Fibroblast of lung (primary cell): ENCODE measurements around the gene SNX8.

Source experiments
- EZH2 ChIP-seq: IDR thresholded peaks from 2 replicates; pipeline ENCODE4 v1.5.1; 2012; ENCODE audit warnings: low read length, control low read depth, mild to moderate bottlenecking; ENCODE audit errors: missing control alignments
- TF ChIP-seq, protein P1 (sequence below), 2 donors: IDR thresholded peaks in 1 of 2; conservative IDR thresholded peaks in 1 of 2; 1 replicate in 1 of 2; 2 replicates in 1 of 2; pipeline ENCODE4 v1.5.1; 2011 to 2012; ENCODE audit warnings: low read length in 2 of 2, control low read depth in 1 of 2, inconsistent platforms in 1 of 2, low read depth in 1 of 2, mild to moderate bottlenecking in 1 of 2

DNA sequence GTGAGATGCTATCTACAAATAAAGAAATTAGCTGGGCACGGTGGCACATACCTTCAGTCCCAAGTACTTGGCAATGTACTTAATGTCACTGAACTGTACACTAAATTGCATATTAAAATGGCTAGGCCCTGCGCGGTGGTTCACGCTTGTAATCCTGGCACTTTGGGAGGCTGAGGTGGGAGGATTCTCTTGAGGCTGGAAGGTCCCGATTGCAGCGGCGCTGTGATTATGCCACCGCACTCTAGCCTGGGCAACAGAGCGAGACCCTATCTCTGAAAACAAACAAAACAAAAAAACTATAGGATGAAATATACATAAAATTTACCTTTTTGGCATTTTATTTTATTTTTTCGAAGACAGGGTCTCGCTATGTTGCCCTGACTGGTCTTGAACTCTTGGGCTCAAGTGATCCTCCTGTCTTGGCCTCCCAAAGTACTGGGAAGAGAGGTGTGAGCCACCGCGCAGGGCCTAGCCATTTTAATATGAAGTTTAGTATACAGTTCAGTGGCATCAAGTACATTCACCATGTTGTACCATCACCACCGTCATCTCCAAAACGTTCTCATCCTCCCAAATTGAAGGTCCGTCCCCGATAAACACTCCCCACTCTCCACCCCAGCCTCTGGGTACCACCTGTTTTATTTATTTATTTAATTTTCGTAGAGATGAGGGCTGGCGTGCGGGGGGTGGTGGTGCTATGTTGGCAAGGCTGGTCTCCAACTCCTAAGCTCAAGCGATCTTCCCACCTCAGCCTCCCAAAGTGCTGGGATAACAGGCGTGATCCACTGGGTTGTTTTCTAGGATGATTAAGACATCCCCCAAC is 39.1 kb upstream of the SNX8 start:
- TF ChIP-seq, protein P1, sequence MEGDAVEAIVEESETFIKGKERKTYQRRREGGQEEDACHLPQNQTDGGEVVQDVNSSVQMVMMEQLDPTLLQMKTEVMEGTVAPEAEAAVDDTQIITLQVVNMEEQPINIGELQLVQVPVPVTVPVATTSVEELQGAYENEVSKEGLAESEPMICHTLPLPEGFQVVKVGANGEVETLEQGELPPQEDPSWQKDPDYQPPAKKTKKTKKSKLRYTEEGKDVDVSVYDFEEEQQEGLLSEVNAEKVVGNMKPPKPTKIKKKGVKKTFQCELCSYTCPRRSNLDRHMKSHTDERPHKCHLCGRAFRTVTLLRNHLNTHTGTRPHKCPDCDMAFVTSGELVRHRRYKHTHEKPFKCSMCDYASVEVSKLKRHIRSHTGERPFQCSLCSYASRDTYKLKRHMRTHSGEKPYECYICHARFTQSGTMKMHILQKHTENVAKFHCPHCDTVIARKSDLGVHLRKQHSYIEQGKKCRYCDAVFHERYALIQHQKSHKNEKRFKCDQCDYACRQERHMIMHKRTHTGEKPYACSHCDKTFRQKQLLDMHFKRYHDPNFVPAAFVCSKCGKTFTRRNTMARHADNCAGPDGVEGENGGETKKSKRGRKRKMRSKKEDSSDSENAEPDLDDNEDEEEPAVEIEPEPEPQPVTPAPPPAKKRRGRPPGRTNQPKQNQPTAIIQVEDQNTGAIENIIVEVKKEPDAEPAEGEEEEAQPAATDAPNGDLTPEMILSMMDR (conservative IDR thresholded peaks at IDR 0.05 in 1 of 2, IDR thresholded peaks at IDR 0.05 in 1 of 2; ENCODE audit: low read depth in 1 of 2, low read length in 2 of 2) = no peak
- TF ChIP-seq EZH2 = no peak
